ENCODE data around the gene NPBWR2.

Gene NPBWR2

DNA sequence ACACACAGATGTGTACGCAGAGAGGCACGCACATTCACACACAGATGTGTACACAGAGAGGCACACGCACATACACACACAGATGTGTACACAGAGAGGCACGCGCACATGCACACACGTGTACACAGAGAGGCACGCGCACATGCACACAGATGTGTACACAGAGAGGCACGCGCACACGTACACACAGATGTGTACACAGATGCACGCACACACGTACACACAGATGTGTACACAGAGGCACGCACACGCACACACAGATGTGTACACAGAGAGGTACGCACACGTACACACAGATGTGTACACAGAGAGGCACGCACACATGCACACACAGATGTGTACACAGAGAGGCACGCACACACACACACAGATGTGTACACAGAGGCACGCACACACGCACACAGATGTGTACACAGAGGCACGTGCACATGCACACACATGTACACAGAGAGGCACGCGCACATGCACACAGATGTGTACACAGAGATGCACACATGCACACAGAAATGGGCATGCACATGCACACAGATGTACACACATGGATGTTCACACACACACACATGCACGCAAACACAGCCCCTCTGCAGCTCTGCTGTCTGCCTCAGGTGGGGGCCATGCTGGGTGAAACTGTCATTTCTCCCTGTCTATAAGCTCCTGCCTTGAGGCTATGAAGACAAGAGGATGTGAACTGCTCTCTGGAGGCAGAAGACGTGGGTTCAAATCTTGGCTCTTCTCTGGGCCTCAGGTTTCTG is 42.6 kb upstream of the NPBWR2 start:
- TF ChIP-seq, protein P1, sequence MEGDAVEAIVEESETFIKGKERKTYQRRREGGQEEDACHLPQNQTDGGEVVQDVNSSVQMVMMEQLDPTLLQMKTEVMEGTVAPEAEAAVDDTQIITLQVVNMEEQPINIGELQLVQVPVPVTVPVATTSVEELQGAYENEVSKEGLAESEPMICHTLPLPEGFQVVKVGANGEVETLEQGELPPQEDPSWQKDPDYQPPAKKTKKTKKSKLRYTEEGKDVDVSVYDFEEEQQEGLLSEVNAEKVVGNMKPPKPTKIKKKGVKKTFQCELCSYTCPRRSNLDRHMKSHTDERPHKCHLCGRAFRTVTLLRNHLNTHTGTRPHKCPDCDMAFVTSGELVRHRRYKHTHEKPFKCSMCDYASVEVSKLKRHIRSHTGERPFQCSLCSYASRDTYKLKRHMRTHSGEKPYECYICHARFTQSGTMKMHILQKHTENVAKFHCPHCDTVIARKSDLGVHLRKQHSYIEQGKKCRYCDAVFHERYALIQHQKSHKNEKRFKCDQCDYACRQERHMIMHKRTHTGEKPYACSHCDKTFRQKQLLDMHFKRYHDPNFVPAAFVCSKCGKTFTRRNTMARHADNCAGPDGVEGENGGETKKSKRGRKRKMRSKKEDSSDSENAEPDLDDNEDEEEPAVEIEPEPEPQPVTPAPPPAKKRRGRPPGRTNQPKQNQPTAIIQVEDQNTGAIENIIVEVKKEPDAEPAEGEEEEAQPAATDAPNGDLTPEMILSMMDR (IDR thresholded peaks at IDR 0.05; ENCODE audit: low read depth, low read length): no peak
- peaks cover 40% of the 10 kb centered on the region for H3K4me1 ChIP-seq
- no peak for DNase-seq
- H3K27me3 ChIP-seq: no peaks in the 10 kb centered on the region
- no peak overlapping the region for H3K4me3 ChIP-seq (ENCODE audit: low read depth, low read length)
- H3K36me3 ChIP-seq: no peaks in the 10 kb centered on the region
- H3K9me3 ChIP-seq: no peaks in the 10 kb centered on the region

DNA sequence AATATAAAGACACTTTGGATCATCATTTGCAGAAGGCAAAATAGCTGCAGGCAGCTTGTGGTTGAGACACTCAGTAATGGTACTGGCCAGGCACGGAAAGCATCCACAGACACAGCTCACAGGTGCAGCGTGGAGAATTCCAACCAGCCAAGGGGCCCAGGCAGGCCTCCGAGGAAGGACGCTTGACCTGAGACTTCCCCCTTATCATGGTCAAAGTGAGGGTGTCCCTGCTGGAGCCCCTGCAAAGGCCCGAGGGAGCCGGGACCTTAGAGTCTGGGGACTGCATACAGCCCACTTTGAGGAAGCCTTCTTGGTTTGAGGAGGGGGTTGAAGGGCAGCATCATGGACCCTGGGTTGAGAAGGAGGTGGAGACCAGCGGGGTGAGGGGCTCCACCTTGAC is 41.8 kb upstream of the NPBWR2 start:
- no peaks in the 10 kb centered on the region for H3K27me3 ChIP-seq
- no peak for DNase-seq
- TF ChIP-seq, protein P1 (IDR thresholded peaks at IDR 0.05; ENCODE audit: low read depth, low read length): no peak

DNA sequence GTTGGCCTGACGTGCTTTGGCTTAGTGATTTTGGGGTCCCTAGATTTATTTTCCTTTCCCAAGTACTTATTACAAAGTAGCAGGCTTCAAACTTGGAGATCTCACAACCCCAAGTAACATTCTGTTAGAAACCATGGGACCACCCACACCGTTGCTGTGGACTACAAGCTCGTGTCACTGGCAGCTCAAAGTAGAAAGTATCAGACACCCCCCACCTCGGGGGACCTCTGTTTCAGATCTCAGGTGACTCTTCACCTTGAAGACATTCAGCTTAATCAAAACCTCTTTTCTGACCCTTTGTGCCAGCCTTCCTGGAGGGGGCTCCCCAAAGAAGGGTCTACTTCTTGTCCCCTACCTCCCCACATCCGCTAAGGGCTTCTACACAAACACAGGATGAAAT is 41.2 kb upstream of the NPBWR2 start:
- Histone ChIP-seq H3K27me3 (no peaks in the 10 kb centered on the region), H3K36me3 (no peaks in the 10 kb centered on the region), H3K4me1 (peaks cover 26% of the 10 kb centered on the region), H3K4me3 (ENCODE audit: low read depth, low read length) (no peak overlapping the region), H3K9me3 (no peaks in the 10 kb centered on the region)
- no peak for DNase-seq
- TF ChIP-seq, protein P1 (IDR thresholded peaks at IDR 0.05; ENCODE audit: low read depth, low read length): no peak

More for the DNA sequence above, 41.8 kb upstream of the NPBWR2 start:
- H3K4me3 ChIP-seq (ENCODE audit: low read depth, low read length): no peak overlapping the region
- H3K4me1 ChIP-seq: peaks cover 32% of the 10 kb centered on the region
- H3K9me3 ChIP-seq: no peaks in the 10 kb centered on the region
- no peaks in the 10 kb centered on the region for H3K36me3 ChIP-seq

DNA sequence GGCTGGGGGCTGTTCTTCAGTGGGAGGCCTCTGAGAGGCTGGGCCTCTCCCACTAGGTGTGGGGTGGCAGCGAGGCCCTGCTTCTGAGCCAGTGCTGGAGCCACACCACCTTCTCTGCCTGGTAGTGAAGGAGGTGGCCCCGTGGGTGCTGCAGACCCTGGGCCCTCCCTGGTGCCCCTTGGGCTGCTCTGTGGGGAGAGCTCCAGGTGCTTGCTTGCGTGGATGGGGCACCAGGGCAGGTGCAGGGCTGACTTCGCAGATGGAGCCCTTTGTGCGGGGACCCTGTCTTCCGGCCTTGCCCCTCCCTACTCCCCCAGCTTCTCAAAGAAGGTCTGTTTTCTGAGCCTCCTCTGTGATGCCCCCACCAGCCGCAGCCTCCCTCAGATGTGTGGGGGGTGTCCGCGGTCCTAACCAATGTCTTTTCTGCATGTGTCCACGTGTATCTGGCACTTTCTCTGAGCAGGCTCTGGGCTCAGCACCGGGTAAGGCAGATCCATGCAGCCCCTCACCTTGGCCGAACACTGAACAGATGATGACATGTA is 39.6 kb upstream of the NPBWR2 start:
- TF ChIP-seq, protein P1 (IDR thresholded peaks at IDR 0.05; ENCODE audit: low read depth, low read length): no peak
- DNase-seq: no peak
- Histone ChIP-seq H3K27me3 (no peaks in the 10 kb centered on the region), H3K4me1 (peaks cover 17% of the 10 kb centered on the region), H3K9me3 (no peaks in the 10 kb centered on the region), H3K36me3 (no peaks in the 10 kb centered on the region), H3K4me3 (ENCODE audit: low read depth, low read length) (no peak overlapping the region)

DNA sequence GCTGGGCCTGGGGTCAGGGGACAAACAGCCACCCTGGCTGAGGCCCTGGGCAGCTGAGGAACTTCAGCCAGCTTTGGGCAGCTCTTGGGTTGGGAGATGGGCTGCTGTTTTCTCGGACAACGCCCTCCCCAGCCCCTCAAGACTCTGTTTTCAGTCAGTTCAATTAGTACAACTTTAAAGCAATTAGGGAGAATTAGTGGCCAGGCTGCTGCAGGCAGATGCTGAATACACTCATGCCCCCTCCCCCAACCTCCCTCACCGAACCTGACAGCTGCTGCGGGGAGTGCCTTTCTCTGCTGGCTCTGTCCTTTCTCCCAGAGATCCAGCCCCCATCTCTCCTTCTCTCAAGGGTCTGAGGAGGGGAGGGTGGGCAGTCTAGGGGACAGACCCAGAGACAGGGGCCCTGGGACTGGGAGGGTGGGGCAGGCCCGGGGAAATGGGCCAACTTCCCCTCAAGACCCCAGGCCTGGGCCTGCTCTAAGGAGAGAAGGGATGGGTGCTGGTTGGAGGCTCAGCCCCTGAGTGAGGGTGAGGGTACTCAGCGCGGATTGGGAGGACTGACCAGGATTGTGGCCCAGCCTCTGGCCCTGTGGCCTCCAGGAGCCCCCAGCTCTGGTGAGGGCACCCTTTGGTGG is 39.1 kb upstream of the NPBWR2 start:
- Histone ChIP-seq H3K27me3 (no peaks in the 10 kb centered on the region), H3K9me3 (no peaks in the 10 kb centered on the region), H3K4me1 (peaks cover 17% of the 10 kb centered on the region), H3K36me3 (no peaks in the 10 kb centered on the region), H3K4me3 (ENCODE audit: low read depth, low read length) (no peak overlapping the region)
- DNase-seq: peak; percentile 89
- TF ChIP-seq, protein P1 (IDR thresholded peaks at IDR 0.05; ENCODE audit: low read depth, low read length): no peak

Data from BE2C (cell line).